Myocyte (in vitro differentiated cells): ENCODE results near the gene NEDD4L. TPM values are rescaled to one million over a fixed set of nuclear protein-coding genes. Genes with fewer than 3 reads are reported as not detected.

Source experiments
- DNase-seq: peaks from one replicate; pipeline ENCODE4 v3.0.0-alpha.2; 2012; ENCODE audit warnings: low read depth
- total RNA-seq: library from RNA; depleted of rRNA; stranded (reverse); fragments of >200 nt; gene quantifications from 2 replicates; pipeline ENCODE4 v1.2.3, GENCODE V29; 2014

Gene NEDD4L
- total RNA-seq, 1 donor from 2014 or later, result 31.7 TPM

DNA sequence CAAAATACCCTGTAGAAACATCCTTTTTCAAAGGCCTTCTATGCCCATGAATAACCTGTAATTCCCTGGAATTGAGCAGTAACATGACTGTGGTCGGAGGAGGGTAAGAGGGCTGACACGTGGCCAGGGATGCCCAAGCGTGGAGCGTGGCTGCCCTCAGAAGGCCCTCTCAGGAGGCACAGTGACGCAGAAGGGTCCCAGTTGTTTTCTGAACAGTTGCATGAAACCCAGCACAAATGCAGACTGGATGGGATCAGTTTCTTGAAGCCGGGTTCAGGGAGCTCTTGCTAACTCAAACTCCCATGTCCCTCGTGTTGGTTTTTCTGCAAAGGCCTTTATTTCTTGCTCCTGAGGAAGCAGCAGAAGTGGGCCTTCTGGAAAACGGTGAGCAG is 347.9 kb downstream of the NEDD4L start:
- DNase-seq, result no peak

DNA sequence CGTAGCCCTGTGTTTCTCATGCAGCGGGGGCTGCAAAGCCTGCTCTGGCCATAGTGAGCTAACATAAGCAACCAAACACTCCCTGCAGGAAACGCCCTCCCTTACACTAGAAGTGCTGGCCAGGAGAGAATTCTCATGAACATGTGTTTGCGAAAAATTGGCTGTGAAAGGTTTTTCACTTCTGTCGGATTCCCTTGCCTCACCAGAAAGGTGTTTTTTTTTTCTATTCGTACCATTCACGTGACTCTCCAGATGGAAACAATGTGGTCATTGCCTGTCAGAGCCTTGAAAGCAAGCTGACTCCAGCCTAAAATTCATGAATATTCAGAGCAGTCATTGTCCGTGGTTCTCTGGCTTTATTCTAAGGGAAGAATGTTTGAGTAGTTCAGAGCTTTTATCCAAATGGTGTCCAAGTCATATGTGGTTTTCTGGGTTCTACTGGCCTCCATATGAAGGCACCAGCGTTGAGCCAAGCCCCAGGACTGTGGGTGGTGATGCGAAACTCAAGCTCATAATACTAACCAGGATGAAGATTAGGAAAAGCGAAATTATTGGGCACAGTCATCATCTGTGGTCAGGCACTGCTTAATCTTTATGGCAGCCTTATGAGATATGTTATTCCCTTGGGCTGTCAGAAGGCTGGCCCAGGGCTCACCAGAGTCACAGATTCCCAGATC is 348.4 kb downstream of the NEDD4L start:
- DNase-seq, result no peak

DNA sequence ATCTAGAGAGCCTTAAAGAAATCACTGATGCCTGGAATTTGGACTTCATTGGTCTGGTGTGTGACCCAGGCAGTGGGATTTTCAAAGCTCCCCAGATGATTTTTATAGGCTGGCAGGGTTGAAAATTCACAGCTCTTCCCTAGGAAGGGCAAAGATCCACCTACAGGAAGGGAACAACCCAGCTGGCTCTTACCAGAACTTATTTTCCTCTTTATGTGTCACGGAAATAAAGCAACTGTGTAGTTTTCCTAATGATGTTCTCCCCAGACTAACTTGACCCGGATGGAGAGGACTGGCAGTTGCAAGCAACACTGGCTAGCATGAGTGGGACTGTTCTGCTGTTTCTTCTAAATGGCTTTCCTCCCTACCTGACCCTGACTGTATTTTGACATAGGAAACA is 349.3 kb downstream of the NEDD4L start:
- DNase-seq, result no peak

DNA sequence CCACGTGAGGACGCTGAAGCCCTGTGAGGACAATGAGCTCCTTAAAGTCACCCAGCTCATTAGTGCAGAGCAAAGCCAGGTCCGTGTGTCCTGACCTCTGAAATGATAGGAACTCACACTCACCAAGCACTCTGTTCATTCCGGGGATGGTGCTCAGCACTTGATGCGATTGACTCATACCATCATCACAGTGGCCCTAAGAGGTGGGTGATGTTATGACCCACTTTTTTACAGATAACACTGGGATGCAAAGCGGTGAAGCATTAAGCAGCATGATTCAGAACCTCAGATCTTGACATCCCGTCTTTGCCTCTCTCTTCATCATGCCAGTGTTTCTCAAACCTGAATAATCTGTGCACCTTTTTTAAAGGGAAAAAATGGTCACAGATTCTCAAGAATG is 350.0 kb downstream of the NEDD4L start:
- no peak for DNase-seq

DNA sequence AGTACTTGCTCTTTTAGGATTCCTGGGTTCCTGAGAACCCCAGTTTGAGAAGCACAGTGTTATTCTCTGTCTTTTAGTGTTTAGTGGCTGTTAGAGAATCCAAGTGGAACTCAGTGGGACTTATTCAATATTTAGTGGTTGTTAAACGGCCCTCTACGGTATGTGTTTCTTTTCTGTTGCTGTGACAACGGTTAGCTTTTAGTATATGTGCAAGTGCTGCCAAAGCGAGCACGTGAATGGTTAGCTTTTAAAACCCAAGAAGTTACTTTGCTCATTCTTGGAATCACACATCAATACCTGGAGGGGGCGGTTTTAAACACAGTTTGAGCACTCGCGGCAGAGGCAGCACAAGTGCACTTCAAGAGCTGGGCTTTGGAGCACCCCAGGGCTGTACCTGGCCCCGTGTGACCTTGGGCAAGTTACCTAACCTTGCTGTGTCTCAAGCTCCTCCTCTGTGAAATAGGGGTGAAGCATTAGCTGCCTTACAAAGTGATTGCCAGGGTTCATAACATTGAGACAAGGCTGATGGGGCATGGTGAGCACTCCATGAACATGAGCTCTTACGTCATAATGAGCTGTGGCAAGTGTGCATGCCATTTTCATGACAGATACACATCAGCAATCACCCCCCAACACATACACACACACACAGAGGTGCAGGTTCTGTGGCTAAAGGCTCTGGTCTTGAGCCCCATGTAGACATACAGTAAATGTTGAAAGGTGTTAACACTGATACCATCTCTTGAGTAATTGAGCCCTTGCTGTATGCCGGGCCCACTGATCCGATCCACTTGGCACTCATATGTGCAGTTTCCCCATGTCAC is 350.8 kb downstream of the NEDD4L start:
- no peak for DNase-seq

- no peak for DNase-seq
These were observed 352.1 kb downstream of the NEDD4L start for GRCh38 chr18:58396144-58396543.

- no peak for DNase-seq
These were observed 352.9 kb downstream of the NEDD4L start for GRCh38 chr18:58396966-58397365.

- DNase-seq, result no peak
These were observed 353.5 kb downstream of the NEDD4L start for GRCh38 chr18:58397385-58398132.

DNA sequence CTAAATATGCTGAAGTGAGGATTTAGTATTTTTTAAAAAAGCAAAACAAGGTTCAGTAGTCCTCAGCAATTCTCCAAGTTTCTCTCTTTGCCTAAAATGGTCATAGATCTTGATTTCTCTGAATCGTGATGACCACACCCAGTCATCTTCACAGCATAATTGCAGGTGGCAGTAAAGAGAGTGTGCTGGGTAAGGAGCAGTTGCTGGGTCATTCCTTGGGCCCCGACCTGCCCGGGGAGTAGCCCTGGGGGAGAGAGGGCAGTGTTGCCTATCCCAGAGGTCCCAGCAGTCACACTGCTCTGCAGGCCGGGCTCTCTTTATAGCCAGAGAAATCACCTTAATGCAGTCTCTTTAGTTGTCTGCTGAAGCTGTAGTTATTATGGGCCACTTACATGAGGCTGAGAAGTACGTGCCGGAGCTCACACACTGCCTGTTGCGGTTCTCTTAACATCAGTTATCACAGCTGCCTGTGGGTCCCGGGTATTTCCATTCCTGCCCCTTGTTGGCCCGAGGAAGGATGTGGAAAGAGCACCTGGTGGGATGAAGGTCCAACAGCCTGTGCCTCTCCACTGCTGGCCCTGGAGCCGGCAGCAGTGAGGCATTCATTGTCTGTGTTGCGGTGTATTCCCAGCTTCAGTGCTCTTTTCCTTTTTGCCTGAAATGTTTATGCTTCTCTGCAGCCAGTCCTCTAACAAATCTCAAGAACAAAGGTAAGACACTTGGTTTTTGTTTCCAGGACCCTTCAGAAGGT is 354.8 kb downstream of the NEDD4L start:
- DNase-seq, result no peak

GRCh38 chr18:58400331-58400870 is 356.4 kb downstream of the NEDD4L start:
- no peak for DNase-seq

GRCh38 chr18:58401191-58401590 is 357.2 kb downstream of the NEDD4L start:
- no peak for DNase-seq

DNA sequence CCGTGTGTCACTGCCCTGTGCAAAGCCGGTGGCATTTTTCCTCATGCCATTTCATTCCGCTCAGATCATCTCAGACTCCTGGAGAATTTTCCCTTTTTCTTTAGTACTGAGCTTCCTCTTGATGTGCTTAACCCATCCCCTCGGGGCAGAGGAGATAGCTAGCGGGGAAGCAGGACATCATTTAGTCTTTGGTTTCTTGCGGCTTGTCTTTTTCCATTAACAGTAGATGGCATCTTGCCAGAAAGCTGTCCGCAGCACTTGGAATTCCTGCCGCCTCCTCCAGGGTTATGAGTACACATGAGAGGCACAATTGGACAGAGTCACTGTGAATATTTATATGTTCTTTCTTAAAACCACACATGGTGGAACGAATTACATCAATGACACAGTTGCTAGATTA is 358.2 kb downstream of the NEDD4L start:
- DNase-seq, result peak; percentile 76

DNA sequence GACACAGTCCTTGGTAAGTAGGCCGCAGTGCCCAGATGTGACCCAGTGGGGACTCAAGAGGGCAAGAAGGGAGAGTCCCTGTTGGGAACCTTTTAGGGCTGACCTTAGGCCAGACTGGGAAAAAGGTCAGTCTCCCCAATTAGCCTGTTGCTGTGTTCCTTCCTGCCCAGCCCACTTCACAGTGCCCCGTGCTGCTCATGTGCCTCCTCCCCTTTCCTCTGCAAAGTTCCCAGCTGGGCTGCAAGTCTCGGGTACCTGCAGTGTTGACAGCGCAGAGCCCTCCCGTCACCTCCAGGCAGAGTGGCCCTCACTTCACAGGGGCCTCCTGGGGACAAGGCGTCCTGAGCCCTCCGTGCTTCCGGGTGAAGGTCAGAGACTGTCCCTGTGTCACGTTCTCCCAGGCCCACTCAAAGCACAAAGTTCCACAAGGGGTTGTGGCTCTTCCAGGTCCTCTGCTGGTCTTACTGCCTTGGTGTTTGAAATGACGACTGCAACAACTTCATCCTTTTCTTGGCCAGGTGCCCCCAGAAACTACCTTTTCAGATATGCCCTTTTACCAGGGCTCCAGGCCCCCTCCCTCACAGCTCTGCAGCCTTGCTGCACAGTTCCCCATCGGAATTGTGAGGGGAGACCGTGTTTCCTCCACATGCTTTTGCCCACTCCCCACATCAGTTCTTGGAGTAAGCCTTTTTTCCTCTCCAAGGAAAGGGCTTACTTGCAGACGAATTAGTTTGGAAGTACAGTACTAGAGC is 359.1 kb downstream of the NEDD4L start:
- no peak for DNase-seq

DNA sequence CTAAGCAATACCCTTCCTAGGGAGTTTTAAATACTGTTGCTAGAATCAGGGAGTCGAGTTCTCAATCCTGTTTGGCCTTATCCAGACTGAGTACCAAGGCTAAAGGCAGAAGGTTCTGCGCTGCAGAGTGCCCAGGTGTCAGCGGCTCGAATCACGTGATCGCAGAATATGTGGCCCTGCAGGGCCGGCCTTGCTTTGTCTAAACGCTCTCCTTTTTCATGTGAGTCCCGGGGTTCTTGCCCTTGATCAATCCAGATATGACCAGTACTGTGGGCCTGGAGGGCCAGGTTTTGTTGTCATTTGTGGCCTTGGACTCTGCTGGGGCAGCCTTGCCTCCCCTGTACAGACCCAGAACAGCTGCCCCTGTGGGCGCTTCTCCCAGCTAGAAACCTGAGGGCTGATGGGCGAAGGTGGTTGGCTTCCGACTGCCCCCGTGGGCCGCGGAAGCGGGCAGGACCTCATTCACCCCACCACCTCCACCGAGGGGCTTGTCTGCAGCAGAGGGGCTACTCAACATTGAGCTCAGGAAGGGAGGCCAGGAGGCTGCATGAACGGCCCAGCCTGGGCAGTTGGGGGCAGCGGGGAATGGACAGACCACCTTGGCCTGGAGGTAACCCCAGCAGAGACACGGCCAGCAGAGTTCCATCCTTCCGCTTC is 359.9 kb downstream of the NEDD4L start:
- DNase-seq, result no peak

GRCh38 chr18:58405107-58405898 is 361.3 kb downstream of the NEDD4L start:
- DNase-seq, result no peak

DNA sequence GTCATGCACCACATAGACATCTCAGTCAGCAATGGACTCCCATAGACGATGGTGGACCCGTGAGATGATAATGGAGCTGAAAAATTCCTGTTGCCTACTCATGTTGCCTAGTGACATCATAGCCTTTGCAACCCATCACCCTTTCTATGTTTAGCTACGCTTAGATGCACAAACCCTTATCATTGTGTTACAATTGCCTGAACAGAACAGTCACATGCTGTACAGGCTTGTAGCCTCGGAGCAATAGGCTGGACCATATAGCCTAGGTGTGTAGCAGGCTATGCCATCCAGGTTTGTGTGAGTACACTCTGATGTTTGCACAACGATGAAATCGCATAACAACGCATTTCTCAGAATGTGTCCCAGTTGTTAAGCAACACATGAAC is 363.2 kb downstream of the NEDD4L start:
- no peak for DNase-seq

DNA sequence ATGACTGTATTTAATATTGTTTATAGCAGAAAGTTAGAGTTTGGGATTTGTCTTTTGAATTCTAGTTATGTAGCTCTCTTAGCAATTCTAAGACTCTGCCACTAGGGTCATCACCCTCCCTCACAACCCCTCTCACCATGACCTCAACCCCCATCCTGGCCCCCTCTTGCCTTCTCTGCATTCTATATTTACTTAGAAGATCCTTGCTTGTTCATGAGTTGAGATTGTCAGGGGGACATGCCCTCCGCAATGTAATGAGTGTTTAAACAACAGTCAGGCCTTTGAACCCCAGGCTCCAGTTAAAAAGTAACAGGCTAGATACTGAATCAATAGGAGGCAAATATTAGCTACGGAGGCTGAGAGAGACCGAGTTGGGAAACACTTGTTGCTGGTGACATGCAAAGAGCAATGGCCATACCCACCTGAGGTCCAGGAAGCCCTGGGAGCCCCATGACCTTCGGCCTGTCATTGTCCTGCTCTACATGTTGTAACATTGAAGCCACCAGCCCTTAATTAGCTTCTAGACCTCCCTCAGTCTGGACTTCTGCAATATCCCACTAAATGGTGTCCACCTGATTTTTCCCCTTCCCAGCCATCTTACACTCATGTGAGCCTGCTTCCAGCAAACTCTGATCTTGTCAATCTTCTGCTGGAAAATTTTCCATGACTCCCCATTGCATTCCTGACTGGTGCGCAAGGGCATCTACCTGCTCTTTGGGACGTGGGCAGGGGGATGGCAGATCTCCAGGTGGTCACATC is 363.8 kb downstream of the NEDD4L start:
- no peak for DNase-seq

- no peak for DNase-seq
These were observed 364.6 kb downstream of the NEDD4L start for GRCh38 chr18:58408665-58409064.
